GM18907 (cell line): ENCODE measurements around the gene KIF5A.

ENCODE experiments used
- ATAC-seq: cut with Tn5 transposase; IDR thresholded peaks from one replicate; pipeline ENCODE4 v1.9.1; 2021; ENCODE audit warnings: mild to moderate bottlenecking, moderate library complexity; ENCODE audit not compliant: unreplicated experiment

KIF5A gene

GRCh38 chr12:57518920-57519795 is 30.7 kb upstream of the KIF5A start:
- ATAC-seq: no peak

DNA sequence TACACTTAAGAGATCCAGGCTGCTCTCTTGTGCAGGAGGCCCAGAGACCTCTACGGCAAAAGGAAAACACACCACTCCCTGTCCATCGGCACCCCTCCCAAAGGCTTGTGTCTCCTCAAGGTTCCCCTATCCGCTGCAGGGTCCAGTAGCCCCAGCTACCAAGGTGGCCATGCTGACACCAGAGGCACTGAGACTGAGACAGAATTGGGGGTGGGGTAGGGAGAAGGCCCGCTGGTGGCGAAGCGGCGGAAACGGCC is 30.1 kb upstream of the KIF5A start:
- ATAC-seq: peak; percentile 2

DNA sequence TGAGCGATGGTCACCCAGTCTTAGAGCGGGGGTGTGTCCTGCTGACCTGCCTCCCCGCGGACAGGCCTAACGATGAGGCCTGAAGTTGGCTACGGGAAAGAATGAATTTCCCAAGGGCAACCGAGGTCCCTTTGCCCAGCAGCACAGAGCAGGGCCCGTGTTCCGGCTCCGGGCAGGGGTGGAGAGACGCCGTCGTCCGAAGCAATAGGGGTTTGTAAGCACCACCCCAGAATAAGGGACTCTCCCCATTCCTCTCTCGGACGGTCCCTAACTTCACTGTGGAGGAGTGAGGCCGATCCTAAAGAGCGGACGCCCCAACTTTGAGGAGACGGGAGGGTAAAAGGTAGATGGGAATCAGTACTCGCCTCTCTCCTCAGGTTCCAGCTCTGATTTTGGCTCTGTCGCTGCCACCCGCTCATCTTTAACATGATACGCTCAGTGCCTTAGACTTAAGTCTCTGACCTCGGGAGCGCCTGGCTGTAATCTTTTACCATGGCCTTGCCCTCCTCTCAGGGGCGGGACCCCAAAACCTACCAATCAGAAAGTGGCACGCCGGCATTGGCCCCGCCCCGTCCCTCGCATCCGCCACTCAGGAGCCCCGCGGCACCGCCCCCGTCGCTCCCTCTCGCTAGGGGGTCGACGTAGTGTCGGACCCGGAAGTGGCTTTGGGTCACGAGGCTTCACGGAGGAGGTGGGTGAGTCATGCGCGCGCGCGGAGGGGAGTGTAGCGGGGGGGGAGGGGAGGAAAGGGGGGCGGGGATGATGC is 29.6 kb upstream of the KIF5A start, which contains the start of gene DDIT3:
Gene DDIT3 (minus strand): TSS at position 462 of the 766 bp plus-strand sequence. CDS start 3,108 bp downstream, outside the sequence.
- ATAC-seq: peak; percentile 74

GRCh38 chr12:57521525-57522010 is 28.3 kb upstream of the KIF5A start:
- no peak for ATAC-seq

- peak; percentile 41 for ATAC-seq
These were observed 27.6 kb upstream of the KIF5A start, which contains the start of gene MBD6 for GRCh38 chr12:57522011-57522886. TSS of gene MBD6 (plus strand) at chr12:57522824. CDS start at chr12:57524304, 1,480 bp downstream.

DNA sequence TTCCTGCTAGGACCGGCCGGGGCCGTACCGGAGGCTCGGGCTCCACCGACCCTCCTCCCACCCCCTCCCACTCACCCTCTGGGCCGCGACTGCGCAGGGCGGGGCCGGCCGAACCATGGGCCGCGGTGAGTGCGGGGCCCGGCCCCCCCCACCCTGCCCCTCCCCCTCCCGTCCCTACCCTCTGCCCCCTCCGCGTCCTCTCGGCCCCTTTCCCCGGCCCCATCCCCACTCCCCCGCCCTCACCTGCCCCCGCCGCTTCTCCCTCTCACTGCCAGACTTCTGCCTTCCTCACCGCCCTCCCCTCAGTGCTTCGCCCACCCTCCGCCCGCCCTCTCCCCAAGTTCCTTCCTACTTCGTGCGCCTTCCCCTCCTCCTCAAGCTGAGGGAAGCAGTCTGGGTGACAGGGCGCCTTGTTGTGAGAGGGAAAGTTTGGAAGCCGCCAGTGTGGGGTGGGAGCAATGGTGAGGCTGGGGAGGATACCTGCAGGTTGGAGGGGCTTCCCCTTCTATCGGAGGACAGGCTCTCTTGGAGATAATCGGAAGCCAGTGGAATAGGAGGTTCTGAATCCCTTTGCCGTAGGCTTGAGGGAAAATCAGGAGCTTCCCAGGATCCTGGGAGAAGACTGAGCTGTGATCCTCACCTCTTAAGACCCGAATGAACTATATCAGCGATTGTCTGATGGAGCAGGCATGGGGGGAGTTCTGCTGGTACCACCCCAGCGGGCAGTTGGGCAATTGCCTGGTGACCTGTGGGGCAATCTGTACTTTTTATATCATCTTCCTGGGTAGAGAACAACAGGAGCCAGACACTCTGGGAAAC is 26.7 kb upstream of the KIF5A start:
- ATAC-seq: no peak

DNA sequence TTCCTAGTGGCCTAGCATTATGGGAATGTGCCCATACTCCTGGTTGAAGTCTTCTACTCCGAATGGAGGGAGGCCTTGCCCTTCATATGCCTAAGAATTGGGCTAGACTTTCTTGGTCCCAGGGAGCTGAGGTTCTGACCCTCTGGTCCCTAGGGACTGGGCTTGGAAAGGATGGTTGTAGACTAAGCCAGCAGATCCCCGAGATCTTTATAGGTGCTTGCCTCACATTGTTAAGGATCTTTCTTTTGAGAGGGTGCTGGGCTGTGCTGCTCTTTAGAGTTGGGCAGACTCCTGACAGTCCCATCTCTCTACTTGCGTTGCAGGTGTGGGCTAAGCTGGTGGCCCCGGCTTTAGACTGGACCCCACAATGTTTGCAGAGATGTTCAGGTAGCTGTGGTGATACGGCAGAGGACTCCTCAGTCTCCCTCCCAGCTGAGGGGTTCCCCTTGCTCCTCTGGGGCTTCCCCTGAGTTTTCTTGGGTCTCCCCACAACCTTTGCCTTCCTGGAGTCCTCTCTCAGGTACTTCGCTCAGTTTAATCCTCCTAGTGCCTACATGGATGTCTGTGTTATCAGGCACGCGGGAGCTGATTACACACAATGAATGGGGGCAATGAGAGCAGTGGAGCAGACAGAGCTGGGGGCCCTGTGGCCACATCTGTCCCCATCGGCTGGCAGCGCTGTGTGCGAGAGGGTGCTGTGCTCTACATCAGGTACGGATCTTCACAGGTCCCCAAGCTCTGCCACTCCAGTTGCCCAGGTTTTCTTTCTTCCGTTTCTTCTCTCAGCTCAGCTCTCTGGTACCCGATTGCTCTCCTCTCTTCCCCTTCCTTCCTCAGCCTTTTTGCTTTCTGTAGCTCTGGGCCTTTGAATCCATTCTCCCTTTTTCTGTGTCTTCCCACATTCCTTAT is 25.9 kb upstream of the KIF5A start:
- ATAC-seq: no peak

GRCh38 chr12:57524814-57525614 is 24.8 kb upstream of the KIF5A start:
- ATAC-seq: no peak

DNA sequence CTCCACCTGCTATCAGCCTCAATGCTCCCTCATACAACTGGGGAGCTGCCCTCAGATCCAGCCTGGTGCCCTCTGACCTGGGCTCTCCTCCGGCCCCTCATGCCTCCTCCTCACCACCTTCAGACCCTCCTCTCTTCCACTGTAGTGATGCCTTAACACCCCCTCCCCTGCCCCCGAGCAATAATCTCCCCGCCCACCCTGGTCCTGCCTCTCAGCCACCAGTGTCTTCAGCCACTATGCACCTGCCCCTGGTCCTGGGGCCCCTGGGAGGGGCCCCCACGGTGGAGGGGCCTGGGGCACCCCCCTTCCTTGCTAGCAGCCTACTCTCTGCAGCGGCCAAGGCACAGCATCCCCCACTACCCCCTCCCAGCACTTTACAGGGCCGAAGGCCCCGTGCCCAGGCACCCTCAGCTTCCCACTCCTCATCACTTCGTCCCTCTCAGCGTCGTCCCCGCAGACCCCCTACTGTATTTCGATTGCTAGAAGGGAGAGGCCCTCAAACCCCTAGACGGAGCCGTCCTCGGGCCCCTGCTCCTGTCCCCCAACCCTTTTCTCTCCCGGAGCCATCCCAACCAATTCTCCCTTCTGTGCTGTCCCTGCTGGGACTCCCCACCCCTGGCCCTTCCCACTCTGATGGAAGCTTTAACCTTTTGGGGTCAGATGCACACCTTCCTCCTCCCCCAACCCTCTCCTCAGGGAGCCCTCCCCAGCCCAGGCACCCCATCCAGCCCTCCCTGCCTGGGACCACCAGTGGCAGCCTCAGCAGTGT is 24.0 kb upstream of the KIF5A start:
- ATAC-seq: no peak

- ATAC-seq: no peak
These were observed 23.2 kb upstream of the KIF5A start for GRCh38 chr12:57526477-57527126.

- ATAC-seq: no peak
These were observed 22.7 kb upstream of the KIF5A start for GRCh38 chr12:57527184-57527583.

DNA sequence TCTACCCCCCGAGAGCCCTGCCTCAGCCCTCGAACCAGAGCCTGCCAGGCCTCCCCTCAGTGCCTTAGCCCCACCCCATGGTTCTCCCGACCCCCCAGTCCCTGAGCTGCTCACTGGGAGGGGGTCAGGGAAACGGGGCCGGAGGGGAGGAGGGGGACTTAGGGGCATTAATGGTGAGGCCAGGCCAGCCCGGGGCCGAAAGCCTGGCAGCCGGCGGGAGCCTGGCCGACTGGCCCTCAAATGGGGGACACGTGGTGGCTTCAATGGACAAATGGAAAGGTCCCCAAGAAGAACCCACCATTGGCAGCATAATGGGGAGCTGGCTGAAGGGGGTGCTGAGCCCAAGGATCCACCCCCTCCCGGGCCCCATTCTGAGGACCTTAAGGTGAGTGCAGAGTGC is 21.7 kb upstream of the KIF5A start:
- no peak for ATAC-seq

DNA sequence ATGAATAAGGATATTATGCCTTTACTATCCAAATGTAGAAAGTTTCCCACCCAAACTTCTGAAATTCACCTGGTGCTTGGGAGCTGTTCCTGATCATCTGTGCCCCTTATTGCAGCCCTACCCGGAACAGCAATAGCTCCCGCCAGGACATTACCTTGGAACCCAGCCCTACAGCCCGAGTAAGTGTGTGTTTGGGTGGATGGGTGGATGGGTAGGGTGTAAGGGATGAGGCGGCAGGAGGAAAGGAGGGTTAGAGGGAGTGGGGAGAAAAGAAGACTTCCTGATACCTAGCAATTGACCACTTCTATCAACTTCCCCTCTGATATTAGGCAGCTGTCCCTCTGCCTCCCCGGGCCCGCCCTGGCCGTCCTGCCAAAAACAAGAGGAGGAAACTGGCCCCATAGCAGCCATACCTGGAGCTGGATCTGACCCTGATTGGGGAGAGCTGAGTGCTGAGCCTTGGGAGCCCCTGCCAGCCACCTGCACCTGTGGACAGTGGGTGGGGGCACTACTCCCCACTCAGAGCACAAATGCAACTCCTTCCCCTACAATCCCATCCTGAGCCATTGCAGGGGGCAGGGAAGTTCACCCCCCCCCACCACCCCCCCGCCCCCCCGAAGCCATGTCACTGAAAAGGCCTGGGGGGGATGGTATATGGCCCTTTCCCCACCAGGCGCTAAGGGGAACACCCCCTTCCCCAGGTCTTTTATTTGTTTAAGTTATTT is 20.9 kb upstream of the KIF5A start:
- ATAC-seq: no peak

DNA sequence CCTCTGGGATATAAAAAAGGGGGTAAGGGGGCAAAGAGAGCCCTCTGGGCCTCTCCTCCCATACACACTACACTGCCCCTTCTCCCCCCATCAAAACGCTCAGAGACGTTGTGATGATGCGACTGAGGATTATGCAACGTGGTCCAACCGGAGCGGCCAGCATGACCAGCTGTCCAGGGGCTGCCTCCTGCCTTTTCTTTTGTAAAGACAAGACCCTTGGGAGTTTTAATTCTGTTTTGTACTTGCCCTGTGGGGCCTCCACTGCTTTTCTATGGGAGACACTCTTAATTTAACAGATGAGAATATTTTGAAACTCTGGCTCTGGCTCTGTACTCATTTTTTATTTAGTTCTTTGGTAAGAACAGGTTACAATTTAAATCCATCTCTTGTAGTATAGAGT is 20.0 kb upstream of the KIF5A start:
- ATAC-seq: no peak

DNA sequence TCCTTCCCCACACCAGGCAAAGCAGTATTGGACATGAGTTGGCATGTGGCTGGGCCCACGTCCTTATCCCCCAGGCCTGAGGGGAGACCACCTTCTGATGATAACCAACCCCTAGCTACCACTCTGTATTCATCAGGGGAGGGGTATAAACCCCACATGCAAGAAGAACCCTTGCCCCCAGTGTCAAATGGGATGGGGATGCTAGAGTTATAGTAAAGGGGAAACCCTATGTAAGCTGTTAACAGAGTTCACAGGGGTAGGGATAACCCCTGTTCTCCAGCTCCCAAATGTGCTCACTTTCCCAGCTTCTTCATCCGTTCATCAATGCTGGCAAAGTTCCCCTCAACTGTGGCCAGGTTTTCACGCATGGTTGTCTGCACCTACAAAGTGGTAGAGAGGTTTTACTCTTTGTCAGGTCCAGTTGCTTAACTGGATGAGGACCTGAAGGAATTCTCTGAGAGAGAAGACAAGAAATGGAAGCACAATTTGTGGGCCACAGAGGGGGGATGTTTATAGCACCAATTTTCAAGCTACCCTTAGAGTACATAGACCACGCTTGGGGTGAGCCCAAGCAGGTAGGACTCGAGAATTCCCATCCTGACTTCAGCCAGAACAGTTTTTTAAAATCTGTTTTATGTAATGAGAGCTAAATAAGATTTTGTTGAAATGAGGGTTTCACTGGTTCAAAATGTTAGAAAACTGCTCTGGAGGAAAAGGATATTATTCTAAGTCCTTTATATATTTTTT is 19.3 kb upstream of the KIF5A start:
- no peak for ATAC-seq

GRCh38 chr12:57531836-57532235 is 18.0 kb upstream of the KIF5A start:
- ATAC-seq: no peak
